SK-N-SH (cell line): Measurements from ENCODE around the gene TAOK1.

Experiments used
- CTCF ChIP-seq: fragments of 200-600 bp; sonication (generic); IDR thresholded peaks from 2 replicates; pipeline ENCODE4 v1.6.1; 2017; ENCODE audit warnings: antibody characterized with exemption, mild to moderate bottlenecking, moderate library complexity
- MAX ChIP-seq: IDR thresholded peaks from 2 replicates; pipeline ENCODE4 v1.4.0; 2012; ENCODE audit warnings: low read depth
- RCOR1 ChIP-seq: fragments of 150-350 bp; IDR thresholded peaks from 2 replicates; pipeline ENCODE4 v1.6.1; 2017; ENCODE audit warnings: antibody characterized with exemption, low read length
- USF1 ChIP-seq: IDR thresholded peaks from 2 replicates; pipeline ENCODE4 v1.4.0; 2012; ENCODE audit warnings: low read depth, borderline replicate concordance

GRCh38 chr17:29591737-29592608 is 201.8 kb downstream of the TAOK1 start:
- TF ChIP-seq USF1 (no peak), CTCF (peak; percentile 97), MAX (peak; percentile 50; the same call in 1 of the 2 replicates), RCOR1 (0 out of 2 replicates have a peak, but pooled peaks have one; percentile 55)
